HepG2 (cell line): ENCODE results near the gene GPR162. TPM values are rescaled to one million over a fixed set of nuclear protein-coding genes. Genes with fewer than 3 reads are reported as not detected.
A peak's percentile ranks its signal among the peaks of the same experiment; 100 is the strongest.

Source experiments
- CBX1 ChIP-seq: IDR thresholded peaks from one replicate; pipeline ENCODE4 v1.6.1; 2016; ENCODE audit warnings: antibody characterized with exemption, low read depth
- CEBPZ ChIP-seq: IDR thresholded peaks from 2 replicates; pipeline ENCODE4 v1.6.1; 2012; ENCODE audit warnings: low read length, improper control_type of control experiment
- DRAP1 ChIP-seq: IDR thresholded peaks from 2 replicates; pipeline ENCODE4 v1.6.1; 2016; ENCODE audit warnings: missing genetic modification reagents, missing compliant biosample characterization
- ETV5 ChIP-seq: IDR thresholded peaks from 2 replicates; pipeline ENCODE4 v1.6.1; 2018; ENCODE audit warnings: missing biosample characterization, missing genetic modification reagents, inconsistent platforms, borderline replicate concordance
- FOXO1 ChIP-seq: sonication (generic); formaldehyde crosslinking; IDR thresholded peaks from 2 replicates; pipeline ENCODE4 v1.4.0; 2020; ENCODE audit warnings: missing genetic modification reagents
- HMGXB3 ChIP-seq: sonication (generic); formaldehyde crosslinking; IDR thresholded peaks from 2 replicates; pipeline ENCODE4 v1.4.0; 2020; ENCODE audit warnings: missing genetic modification reagents, borderline replicate concordance
- KDM5B ChIP-seq: sonication (generic); formaldehyde crosslinking; IDR thresholded peaks from 2 replicates; pipeline ENCODE4 v1.4.0; 2020; ENCODE audit warnings: missing genetic modification reagents, mild to moderate bottlenecking, borderline replicate concordance
- NFKBIZ ChIP-seq: IDR thresholded peaks from 2 replicates; pipeline ENCODE4 v1.6.1; 2018; ENCODE audit warnings: missing genetic modification reagents, missing compliant biosample characterization
- POGZ ChIP-seq: sonication (generic); formaldehyde crosslinking; IDR thresholded peaks from 2 replicates; pipeline ENCODE4 v1.4.0; 2020; ENCODE audit warnings: mild to moderate bottlenecking, missing genetic modification reagents
- RAD21 ChIP-seq: fragments of 450-650 bp; formaldehyde crosslinking; IDR thresholded peaks from 2 replicates; pipeline ENCODE4 v1.5.0; 2020; ENCODE audit warnings: mild to moderate bottlenecking
- SALL1 ChIP-seq: sonication (generic); formaldehyde crosslinking; IDR thresholded peaks from 2 replicates; pipeline ENCODE4 v1.8.0; 2022; ENCODE audit warnings: mild to moderate bottlenecking, missing genetic modification reagents
- SATB2 ChIP-seq: sonication (generic); formaldehyde crosslinking; IDR thresholded peaks from 2 replicates; pipeline ENCODE4 v1.5.0; 2020; ENCODE audit warnings: missing genetic modification reagents
- SETDB1 ChIP-seq: sonication (generic); formaldehyde crosslinking; IDR thresholded peaks from 2 replicates; pipeline ENCODE4 v1.5.1; 2020; ENCODE audit warnings: missing genetic modification reagents, mild to moderate bottlenecking, borderline replicate concordance
- SNRNP70 ChIP-seq: fragments of 200-400 bp; formaldehyde crosslinking; IDR thresholded peaks from 2 replicates; pipeline ENCODE4 v1.6.1; 2017; ENCODE audit warnings: mild to moderate bottlenecking, low read depth, low read length, moderate library complexity
- SSRP1 ChIP-seq: IDR thresholded peaks from 2 replicates; pipeline ENCODE4 v1.6.1; 2016; ENCODE audit warnings: control low read depth
- ZBTB38 ChIP-seq: sonication (generic); formaldehyde crosslinking; IDR thresholded peaks from 2 replicates; pipeline ENCODE4 v1.5.1; 2020; ENCODE audit warnings: mild to moderate bottlenecking, missing genetic modification reagents
- ZBTB7A ChIP-seq: sonication (generic); formaldehyde crosslinking; IDR thresholded peaks from 2 replicates; pipeline ENCODE4 v1.8.0; 2022; ENCODE audit warnings: mild to moderate bottlenecking, missing genetic modification reagents
- ZNF205 ChIP-seq: IDR thresholded peaks from 2 replicates; pipeline ENCODE4 v1.6.1; 2018; ENCODE audit warnings: missing biosample characterization, missing genetic modification reagents
- ZNF451 ChIP-seq: sonication (generic); formaldehyde crosslinking; IDR thresholded peaks from 2 replicates; pipeline ENCODE4 v1.5.0; 2020; ENCODE audit warnings: mild to moderate bottlenecking, missing genetic modification reagents
- ZNF839 ChIP-seq: sonication (generic); formaldehyde crosslinking; IDR thresholded peaks from 2 replicates; pipeline ENCODE4 v1.4.0; 2020; ENCODE audit warnings: missing genetic modification reagents, mild to moderate bottlenecking, borderline replicate concordance
- ZSCAN9 ChIP-seq: IDR thresholded peaks from 2 replicates; pipeline ENCODE4 v1.6.1; 2016; ENCODE audit warnings: borderline replicate concordance
- polyA plus RNA-seq, 8 experiments: library from polyadenylated mRNA; depleted of rRNA in 3 of 8; stranded (reverse) in 7 of 8; unstranded in 1 of 8; fragments of >200 nt; fragmentation: Illumina TruSeq in 4 of 8; extraction: Trizol in 4 of 8; gene quantifications; 2 replicates each; pipeline versions ENCODE4 v1.2.1 to v1.2.3, GENCODE V29; 2011 to 2016; ENCODE audit warnings: low read depth in 4 of 8, missing spikeins in 1 of 8, mixed read lengths in 1 of 8; ENCODE audit not compliant: insufficient read depth in 1 of 8
- total RNA-seq, 5 experiments: library from RNA; depleted of rRNA; stranded (reverse); fragments of >200 nt; fragmentation: Illumina TruSeq; extraction: Trizol; gene quantifications; 2 replicates each; pipeline ENCODE4 v1.2.3, GENCODE V29; 2016; ENCODE audit warnings: low read depth in 1 of 5

Gene GPR162
- total and polyA plus RNA-seq, 2 of the 13 experiments (the other 11 are each of a cell fraction or from before 2014, with no cell fraction given), result 0.08 TPM; not detected in 1

- peak; percentile 37; the same call in 1 of the 2 replicates for TF ChIP-seq SSRP1
- no peak for TF ChIP-seq ZSCAN9 (CRISPR knock-in tag)
- TF ChIP-seq ZNF839 (CRISPR knock-in tag), result no peak
- TF ChIP-seq CEBPZ, result no peak
- peak; percentile 29; the same call in 1 of the 2 replicates for TF ChIP-seq DRAP1 (CRISPR knock-in tag)
- TF ChIP-seq SATB2 (CRISPR knock-in tag), result no peak
- TF ChIP-seq ZNF451 (CRISPR knock-in tag), result no peak
- TF ChIP-seq ZNF205 (CRISPR knock-in tag), result no peak
- no peak for TF ChIP-seq ZBTB38 (CRISPR knock-in tag)
- TF ChIP-seq SETDB1 (CRISPR knock-in tag), result no peak
- TF ChIP-seq POGZ, result no peak
- TF ChIP-seq SNRNP70, result no peak
- 0 out of 2 replicates have a peak, but pooled peaks have one; percentile 2 for TF ChIP-seq KDM5B (CRISPR knock-in tag)
- TF ChIP-seq SALL1, result no peak
- TF ChIP-seq RAD21, result no peak; the same call in 1 of the 2 replicates
- TF ChIP-seq ETV5 (CRISPR knock-in tag), result no peak
- no peak for TF ChIP-seq ZBTB7A (CRISPR knock-in tag)
- TF ChIP-seq NFKBIZ (CRISPR knock-in tag), result no peak
- 0 out of 2 replicates have a peak, but pooled peaks have one; percentile 16 for TF ChIP-seq HMGXB3 (CRISPR knock-in tag)
- TF ChIP-seq FOXO1 (CRISPR knock-in tag), result no peak
- peak; percentile 20 for TF ChIP-seq CBX1
Measured at GRCh38 chr12:6871052-6871957, 49.7 kb downstream of the GPR162 start (continued).
